Measurements from ENCODE around the gene SUGCT. TPM values are rescaled to one million over a fixed set of nuclear protein-coding genes. Genes with fewer than 3 reads are reported as not detected.

SUGCT gene
- total and polyA plus RNA-seq, 9 of the 15 experiments (the other 6 are each of a cell fraction or from before 2014, with no cell fraction given): 0.58 to 2.5 (median 1.4) TPM

- H3K4me2 ChIP-seq (ENCODE audit: insufficient read depth, low read length): no peak overlapping the region
- H3K79me2 ChIP-seq (ENCODE audit: control insufficient read depth, insufficient read depth, low read length): no peaks in the 10 kb centered on the region
- H3K4me1 ChIP-seq (replicated peaks in 1 of 2; ENCODE audit: control insufficient read depth in 2 of 2, insufficient read depth in 2 of 2, low read length in 2 of 2): no peaks in the 10 kb centered on the region
- intact Hi-C loops (cut with micrococcal nuclease): no loop called here
- ChIA-PET POLR2A (no interaction called here), CTCF (ENCODE audit: low intra/inter-chr PET ratio) (no interaction called here)
- H3K9me3 ChIP-seq (replicated peaks; ENCODE audit: control insufficient read depth, insufficient read depth, low read depth, low read length): no peaks in the 10 kb centered on the region
- no peaks in the 10 kb centered on the region for H3K27me3 ChIP-seq (ENCODE audit: control insufficient read depth in 2 of 2, insufficient read depth in 2 of 2, low read length in 2 of 2)
- no peak overlapping the region for H3K9ac ChIP-seq (ENCODE audit: insufficient read depth in 1 of 2, low read depth in 2 of 2, low read length in 2 of 2)
- TF ChIP-seq GTF2F1 (IDR thresholded peaks at IDR 0.05; ENCODE audit: low read depth, low read length) (no peak), SRSF7 (optimal IDR thresholded peaks at IDR 0.05; ENCODE audit: low read depth, low read length) (no peak), KLF13 (tag; IDR thresholded peaks at IDR 0.05; ENCODE audit: borderline replicate concordance, low read depth) (no peak)
- H2AFZ ChIP-seq (ENCODE audit: low read depth, low read length): no peak overlapping the region
- H3K27ac ChIP-seq (ENCODE audit: extremely low read depth, low read depth, low read length): no peak overlapping the region
- ATAC-seq: no peak
- H3K4me3 ChIP-seq: no peak overlapping the region
- DNase-seq (ENCODE audit: extremely low read depth in 1 of 4, low spot score in 3 of 4): no peak
- H4K20me1 ChIP-seq (replicated peaks; ENCODE audit: control insufficient read depth, insufficient read depth, low read length): no peaks in the 10 kb centered on the region
- in situ Hi-C loops (cut with MboI): loop anchor here (10.0 kb wide), 1 partner anchor 745 kb away; no protein-coding TSS in a partner anchor
- no peak for FAIRE-seq
- 8% methylated on average over 4 of the region's 4 CpGs for WGBS (ENCODE audit: insufficient coverage, low coverage, missing lambda C conversion rate)
- no TSS peak for BruUV-seq (replicated peaks)
- H3K9me1 ChIP-seq (ENCODE audit: control insufficient read depth, insufficient read depth, low read length): no peaks in the 10 kb centered on the region
- no peaks in the 10 kb centered on the region for H3K36me3 ChIP-seq (ENCODE audit: control insufficient read depth, insufficient read depth, low read length)
Measured at GRCh38 chr7:40509287-40509996, 374.6 kb downstream of the SUGCT start.

- H3K79me2 ChIP-seq (ENCODE audit: control insufficient read depth, insufficient read depth, low read length): no peaks in the 10 kb centered on the region
- intact Hi-C loops (cut with micrococcal nuclease): no loop called here
- FAIRE-seq: no peak
- no peak overlapping the region for H3K27ac ChIP-seq (ENCODE audit: extremely low read depth, low read depth, low read length)
- no peak overlapping the region for H3K9ac ChIP-seq (ENCODE audit: insufficient read depth in 1 of 2, low read depth in 2 of 2, low read length in 2 of 2)
- ATAC-seq: no peak
- ChIA-PET CTCF (ENCODE audit: low intra/inter-chr PET ratio) (no interaction called here), POLR2A (no interaction called here)
- no peaks in the 10 kb centered on the region for H3K9me3 ChIP-seq (replicated peaks; ENCODE audit: control insufficient read depth, insufficient read depth, low read depth, low read length)
- no peaks in the 10 kb centered on the region for H3K9me1 ChIP-seq (ENCODE audit: control insufficient read depth, insufficient read depth, low read length)
- no peaks in the 10 kb centered on the region for H3K36me3 ChIP-seq (ENCODE audit: control insufficient read depth, insufficient read depth, low read length)
- no peak overlapping the region for H2AFZ ChIP-seq (ENCODE audit: low read depth, low read length)
- no peak overlapping the region for H3K4me2 ChIP-seq (ENCODE audit: insufficient read depth, low read length)
- no peaks in the 10 kb centered on the region for H3K4me1 ChIP-seq (replicated peaks in 1 of 2; ENCODE audit: control insufficient read depth in 2 of 2, insufficient read depth in 2 of 2, low read length in 2 of 2)
- H3K4me3 ChIP-seq: no peak overlapping the region
- DNase-seq (ENCODE audit: extremely low read depth in 1 of 4, low spot score in 3 of 4): no peak
- no TSS peak for BruUV-seq (replicated peaks)
- 0% methylated on average over 1 of the region's 1 CpG for WGBS (ENCODE audit: insufficient coverage, low coverage, missing lambda C conversion rate)
- in situ Hi-C loops (cut with MboI): no loop called here
- no peaks in the 10 kb centered on the region for H4K20me1 ChIP-seq (replicated peaks; ENCODE audit: control insufficient read depth, insufficient read depth, low read length)
- no peaks in the 10 kb centered on the region for H3K27me3 ChIP-seq (ENCODE audit: control insufficient read depth in 2 of 2, insufficient read depth in 2 of 2, low read length in 2 of 2)
- no peak for TF ChIP-seq ZNF717 (CRISPR knock-in tag; IDR thresholded peaks at IDR 0.05)
- TF ChIP-seq PBX2 (CRISPR knock-in tag; IDR thresholded peaks at IDR 0.05; ENCODE audit: low read depth): no peak
- TF ChIP-seq PBX2 (tag; conservative IDR thresholded peaks at IDR 0.05; ENCODE audit: low read depth): no peak
- no peak for TF ChIP-seq U2AF1 (optimal IDR thresholded peaks at IDR 0.05; ENCODE audit: low read depth, low read length)
- TF ChIP-seq NFRKB (IDR thresholded peaks at IDR 0.05; ENCODE audit: low read depth): no peak
- TF ChIP-seq ZNF830 (CRISPR knock-in tag; IDR thresholded peaks at IDR 0.05): no peak
- no peak for TF ChIP-seq CCNT2 (IDR thresholded peaks at IDR 0.05; ENCODE audit: borderline replicate concordance, extremely low read depth, insufficient read length, low read depth, low read length)
- TF ChIP-seq ZNF175 (CRISPR knock-in tag; IDR thresholded peaks at IDR 0.05; ENCODE audit: low read depth): no peak
- no peak for TF ChIP-seq ESRRB (CRISPR knock-in tag; IDR thresholded peaks at IDR 0.05; ENCODE audit: borderline replicate concordance)
- no peak for TF ChIP-seq PTRF (tag; IDR thresholded peaks at IDR 0.05)
Measured at GRCh38 chr7:40516376-40516775, 381.6 kb downstream of the SUGCT start.

Measured in K562 (cell line).